Astrocyte (in vitro differentiated cells and primary cell): ENCODE data around the gene APBB1IP.
"Not testable (repeated sequence)": the region's sequence is repeated elsewhere in the genome, so short reads cannot be mapped to it uniquely, and the experiment has no call there.

ENCODE experiments used
- EZH2 ChIP-seq: IDR thresholded peaks from 2 replicates; pipeline ENCODE4 v1.6.1; 2012; ENCODE audit warnings: mild to moderate bottlenecking, low read length, inconsistent platforms; ENCODE audit not compliant: insufficient read depth
- TF ChIP-seq, protein P1 (sequence below): IDR thresholded peaks from 2 replicates; pipeline ENCODE4 v1.5.1; 2011; ENCODE audit warnings: low read depth, mild to moderate bottlenecking, inconsistent platforms, low read length, moderate library complexity; ENCODE audit not compliant: insufficient read depth

DNA sequence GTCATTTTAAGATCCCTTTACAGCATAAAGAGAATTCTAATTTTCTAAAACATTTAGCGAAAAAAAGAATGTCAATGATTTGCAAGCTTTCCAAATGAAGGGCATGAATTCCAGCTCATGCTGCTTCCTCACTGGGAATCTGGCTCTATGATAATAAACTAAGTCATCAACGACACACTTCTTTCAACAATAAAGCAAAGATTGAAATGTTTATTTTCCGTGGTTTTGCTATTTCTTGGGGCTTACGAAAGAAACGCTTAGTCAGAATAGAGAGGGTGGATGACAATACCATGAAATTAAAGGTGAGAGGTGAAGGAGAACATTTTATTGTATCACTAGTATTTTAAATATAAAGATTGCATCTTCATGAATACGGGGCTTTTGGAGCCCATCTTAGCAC lies 140.2 kb downstream of the APBB1IP start:
- TF ChIP-seq, protein P1, sequence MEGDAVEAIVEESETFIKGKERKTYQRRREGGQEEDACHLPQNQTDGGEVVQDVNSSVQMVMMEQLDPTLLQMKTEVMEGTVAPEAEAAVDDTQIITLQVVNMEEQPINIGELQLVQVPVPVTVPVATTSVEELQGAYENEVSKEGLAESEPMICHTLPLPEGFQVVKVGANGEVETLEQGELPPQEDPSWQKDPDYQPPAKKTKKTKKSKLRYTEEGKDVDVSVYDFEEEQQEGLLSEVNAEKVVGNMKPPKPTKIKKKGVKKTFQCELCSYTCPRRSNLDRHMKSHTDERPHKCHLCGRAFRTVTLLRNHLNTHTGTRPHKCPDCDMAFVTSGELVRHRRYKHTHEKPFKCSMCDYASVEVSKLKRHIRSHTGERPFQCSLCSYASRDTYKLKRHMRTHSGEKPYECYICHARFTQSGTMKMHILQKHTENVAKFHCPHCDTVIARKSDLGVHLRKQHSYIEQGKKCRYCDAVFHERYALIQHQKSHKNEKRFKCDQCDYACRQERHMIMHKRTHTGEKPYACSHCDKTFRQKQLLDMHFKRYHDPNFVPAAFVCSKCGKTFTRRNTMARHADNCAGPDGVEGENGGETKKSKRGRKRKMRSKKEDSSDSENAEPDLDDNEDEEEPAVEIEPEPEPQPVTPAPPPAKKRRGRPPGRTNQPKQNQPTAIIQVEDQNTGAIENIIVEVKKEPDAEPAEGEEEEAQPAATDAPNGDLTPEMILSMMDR = not testable (repeated sequence)
- not testable (repeated sequence) for TF ChIP-seq EZH2
